ENCODE data around the gene TTC17.
"Not testable (repeated sequence)": the region's sequence is repeated elsewhere in the genome, so short reads cannot be mapped to it uniquely, and the experiment has no call there.

TTC17 gene

GRCh38 chr11:43358801-43359421 is at the start of gene TTC17:
TSS of gene TTC17 (plus strand) at chr11:43358920. CDS start at chr11:43358955, 35 bp downstream.
- Histone ChIP-seq H3K27ac (ENCODE audit: low read length) (peak within 1 kb of the TSS; percentile 82), H3K9me3 (ENCODE audit: control insufficient read depth in 2 of 2, low read length in 2 of 2) (no peaks in the 10 kb centered on the region), H3K4me1 (ENCODE audit: control insufficient read depth, insufficient read depth, low read length) (peaks cover 18% of the 10 kb centered on the region), H3K27me3 (ENCODE audit: control insufficient read depth in 1 of 2, insufficient read depth in 2 of 2, low read length in 2 of 2) (no peaks in the 10 kb centered on the region), H3K9ac (ENCODE audit: low read length in 2 of 2) (peak within 1 kb of the TSS; percentile 90 to 94), H3K36me3 (ENCODE audit: control insufficient read depth in 2 of 2, insufficient read depth in 2 of 2, low read length in 2 of 2) (no peaks in the 10 kb centered on the region), H3K4me3 (ENCODE audit: low read length in 2 of 2) (peak within 1 kb of the TSS; percentile 93 to 100)

- H3K4me3 ChIP-seq (ENCODE audit: low read length in 2 of 2): peak within 1 kb of the TSS; percentile 93 to 97
- no peaks in the 10 kb centered on the region for H3K27me3 ChIP-seq (ENCODE audit: control insufficient read depth in 1 of 2, insufficient read depth in 2 of 2, low read length in 2 of 2)
- peak within 1 kb of the TSS; percentile 95 for H3K9ac ChIP-seq (ENCODE audit: low read length in 2 of 2)
- H3K4me1 ChIP-seq (ENCODE audit: control insufficient read depth, insufficient read depth, low read length): peaks cover 2% of the 10 kb centered on the region
- H3K36me3 ChIP-seq (ENCODE audit: control insufficient read depth in 2 of 2, insufficient read depth in 2 of 2, low read length in 2 of 2): no peaks in the 10 kb centered on the region
- H3K9me3 ChIP-seq (ENCODE audit: control insufficient read depth in 2 of 2, low read length in 2 of 2): no peaks in the 10 kb centered on the region
- peak within 1 kb of the TSS; percentile 76 for H3K27ac ChIP-seq (ENCODE audit: low read length)
These were observed 46.7 kb upstream of the TTC17 start, which contains the start of gene API5 for GRCh38 chr11:43311791-43312607. TSS of gene API5 (plus strand) at chr11:43311996. CDS start at chr11:43312128, 132 bp downstream.

- Histone ChIP-seq H3K9me3 (ENCODE audit: control insufficient read depth in 2 of 2, low read length in 2 of 2) (no peaks in the 10 kb centered on the region), H3K9ac (ENCODE audit: low read length in 2 of 2) (no peak overlapping the region), H3K4me1 (ENCODE audit: control insufficient read depth, insufficient read depth, low read length) (peaks cover 2% of the 10 kb centered on the region), H3K36me3 (ENCODE audit: control insufficient read depth in 2 of 2, insufficient read depth in 2 of 2, low read length in 2 of 2) (peaks cover 2 to 4% of the 10 kb centered on the region in 2 donors), H3K4me3 (ENCODE audit: low read length in 2 of 2) (no peak overlapping the region), H3K27ac (ENCODE audit: low read length) (no peak overlapping the region), H3K27me3 (ENCODE audit: control insufficient read depth in 1 of 2, insufficient read depth in 2 of 2, low read length in 2 of 2) (no peaks in the 10 kb centered on the region)
These were observed 42.8 kb upstream of the TTC17 start for GRCh38 chr11:43315966-43316365.

GRCh38 chr11:43316451-43316850 is 42.3 kb upstream of the TTC17 start:
- Histone ChIP-seq H3K27ac (ENCODE audit: low read length) (no peak overlapping the region), H3K27me3 (ENCODE audit: control insufficient read depth in 1 of 2, insufficient read depth in 2 of 2, low read length in 2 of 2) (no peaks in the 10 kb centered on the region), H3K4me1 (ENCODE audit: control insufficient read depth, insufficient read depth, low read length) (peaks cover 2% of the 10 kb centered on the region), H3K4me3 (ENCODE audit: low read length in 2 of 2) (no peak overlapping the region), H3K9me3 (ENCODE audit: control insufficient read depth in 2 of 2, low read length in 2 of 2) (no peaks in the 10 kb centered on the region), H3K9ac (ENCODE audit: low read length in 2 of 2) (no peak overlapping the region), H3K36me3 (ENCODE audit: control insufficient read depth in 2 of 2, insufficient read depth in 2 of 2, low read length in 2 of 2) (peaks cover 4 to 6% of the 10 kb centered on the region in 2 donors)

- Histone ChIP-seq H3K36me3 (ENCODE audit: control insufficient read depth in 2 of 2, insufficient read depth in 2 of 2, low read length in 2 of 2) (peaks cover 70 to 71% of the 10 kb centered on the region in 2 donors), H3K27me3 (ENCODE audit: control insufficient read depth in 1 of 2, insufficient read depth in 2 of 2, low read length in 2 of 2) (no peaks in the 10 kb centered on the region), H3K9ac (ENCODE audit: low read length in 2 of 2) (no peak overlapping the region), H3K27ac (ENCODE audit: low read length) (no peak overlapping the region), H3K4me1 (ENCODE audit: control insufficient read depth, insufficient read depth, low read length) (no peaks in the 10 kb centered on the region), H3K9me3 (ENCODE audit: control insufficient read depth in 2 of 2, low read length in 2 of 2) (no peaks in the 10 kb centered on the region), H3K4me3 (ENCODE audit: low read length in 2 of 2) (no peak overlapping the region)
These were observed 30.7 kb upstream of the TTC17 start for GRCh38 chr11:43327987-43328386.

- H3K9ac ChIP-seq (ENCODE audit: low read length in 2 of 2): no peak overlapping the region
- H3K4me3 ChIP-seq (ENCODE audit: low read length in 2 of 2): no peak overlapping the region
- H3K36me3 ChIP-seq (ENCODE audit: control insufficient read depth in 2 of 2, insufficient read depth in 2 of 2, low read length in 2 of 2): peaks cover 69 to 72% of the 10 kb centered on the region in 2 donors
- H3K27ac ChIP-seq (ENCODE audit: low read length): no peak overlapping the region
- no peaks in the 10 kb centered on the region for H3K27me3 ChIP-seq (ENCODE audit: control insufficient read depth in 1 of 2, insufficient read depth in 2 of 2, low read length in 2 of 2)
- H3K9me3 ChIP-seq (ENCODE audit: control insufficient read depth in 2 of 2, low read length in 2 of 2): no peaks in the 10 kb centered on the region
- H3K4me1 ChIP-seq (ENCODE audit: control insufficient read depth, insufficient read depth, low read length): no peaks in the 10 kb centered on the region
These were observed 30.2 kb upstream of the TTC17 start for GRCh38 chr11:43328482-43328881.

GRCh38 chr11:43341159-43341558 is 17.6 kb upstream of the TTC17 start:
- Histone ChIP-seq H3K27ac (ENCODE audit: low read length) (no peak overlapping the region), H3K4me1 (ENCODE audit: control insufficient read depth, insufficient read depth, low read length) (no peaks in the 10 kb centered on the region), H3K4me3 (ENCODE audit: low read length in 2 of 2) (no peak overlapping the region), H3K36me3 (ENCODE audit: control insufficient read depth in 2 of 2, insufficient read depth in 2 of 2, low read length in 2 of 2) (peaks cover 10 to 24% of the 10 kb centered on the region in 2 donors), H3K9ac (ENCODE audit: low read length in 2 of 2) (no peak overlapping the region), H3K9me3 (ENCODE audit: control insufficient read depth in 2 of 2, low read length in 2 of 2) (no peaks in the 10 kb centered on the region), H3K27me3 (ENCODE audit: control insufficient read depth in 1 of 2, insufficient read depth in 2 of 2, low read length in 2 of 2) (no peaks in the 10 kb centered on the region)

- not testable (repeated sequence) for H3K27me3 ChIP-seq (ENCODE audit: control insufficient read depth in 1 of 2, insufficient read depth in 2 of 2, low read length in 2 of 2); H3K36me3 ChIP-seq (ENCODE audit: control insufficient read depth in 2 of 2, insufficient read depth in 2 of 2, low read length in 2 of 2); H3K4me1 ChIP-seq (ENCODE audit: control insufficient read depth, insufficient read depth, low read length); H3K9me3 ChIP-seq (ENCODE audit: control insufficient read depth in 2 of 2, low read length in 2 of 2); H3K4me3 ChIP-seq (ENCODE audit: low read length in 2 of 2); H3K27ac ChIP-seq (ENCODE audit: low read length); H3K9ac ChIP-seq (ENCODE audit: low read length in 2 of 2)
These were observed 7.3 kb upstream of the TTC17 start for GRCh38 chr11:43351426-43351825.

- no peak overlapping the region for H3K4me3 ChIP-seq (ENCODE audit: low read length in 2 of 2)
- no peaks in the 10 kb centered on the region for H3K36me3 ChIP-seq (ENCODE audit: control insufficient read depth in 2 of 2, insufficient read depth in 2 of 2, low read length in 2 of 2)
These were observed 4.4 kb upstream of the TTC17 start for GRCh38 chr11:43354311-43354710.

GRCh38 chr11:43356336-43356735 is 2.4 kb upstream of the TTC17 start:
- H3K4me3 ChIP-seq (ENCODE audit: low read length in 2 of 2): no peak overlapping the region
- H3K36me3 ChIP-seq (ENCODE audit: control insufficient read depth in 2 of 2, insufficient read depth in 2 of 2, low read length in 2 of 2): no peaks in the 10 kb centered on the region
- H3K27ac ChIP-seq (ENCODE audit: low read length): no peak overlapping the region
- peaks cover 18% of the 10 kb centered on the region for H3K4me1 ChIP-seq (ENCODE audit: control insufficient read depth, insufficient read depth, low read length)
- H3K27me3 ChIP-seq (ENCODE audit: control insufficient read depth in 1 of 2, insufficient read depth in 2 of 2, low read length in 2 of 2): no peaks in the 10 kb centered on the region
- no peaks in the 10 kb centered on the region for H3K9me3 ChIP-seq (ENCODE audit: control insufficient read depth in 2 of 2, low read length in 2 of 2)
- H3K9ac ChIP-seq (ENCODE audit: low read length in 2 of 2): no peak overlapping the region

More at GRCh38 chr11:43354311-43354710, 4.4 kb upstream of the TTC17 start:
- H3K9ac ChIP-seq (ENCODE audit: low read length in 2 of 2): no peak overlapping the region
- H3K27me3 ChIP-seq (ENCODE audit: control insufficient read depth in 1 of 2, insufficient read depth in 2 of 2, low read length in 2 of 2): no peaks in the 10 kb centered on the region
- peaks cover 4% of the 10 kb centered on the region for H3K4me1 ChIP-seq (ENCODE audit: control insufficient read depth, insufficient read depth, low read length)
- H3K27ac ChIP-seq (ENCODE audit: low read length): no peak overlapping the region
- H3K9me3 ChIP-seq (ENCODE audit: control insufficient read depth in 2 of 2, low read length in 2 of 2): no peaks in the 10 kb centered on the region

All from stomach smooth muscle (tissue), 2 donors.